NCI-H2227 treated with DMSO at 0.1 percent for 48 hours (cell line): ENCODE data around the gene MEF2A.
A peak's percentile ranks its signal among the peaks of the same experiment; 100 is the strongest.
"Not testable (repeated sequence)": the region's sequence is repeated elsewhere in the genome, so short reads cannot be mapped to it uniquely, and the experiment has no call there.

Experiments
- DNase-seq: peaks from one replicate; lab custom pipeline; 2025; lab: John Stamatoyannopoulos, UW

The MEF2A gene

DNA sequence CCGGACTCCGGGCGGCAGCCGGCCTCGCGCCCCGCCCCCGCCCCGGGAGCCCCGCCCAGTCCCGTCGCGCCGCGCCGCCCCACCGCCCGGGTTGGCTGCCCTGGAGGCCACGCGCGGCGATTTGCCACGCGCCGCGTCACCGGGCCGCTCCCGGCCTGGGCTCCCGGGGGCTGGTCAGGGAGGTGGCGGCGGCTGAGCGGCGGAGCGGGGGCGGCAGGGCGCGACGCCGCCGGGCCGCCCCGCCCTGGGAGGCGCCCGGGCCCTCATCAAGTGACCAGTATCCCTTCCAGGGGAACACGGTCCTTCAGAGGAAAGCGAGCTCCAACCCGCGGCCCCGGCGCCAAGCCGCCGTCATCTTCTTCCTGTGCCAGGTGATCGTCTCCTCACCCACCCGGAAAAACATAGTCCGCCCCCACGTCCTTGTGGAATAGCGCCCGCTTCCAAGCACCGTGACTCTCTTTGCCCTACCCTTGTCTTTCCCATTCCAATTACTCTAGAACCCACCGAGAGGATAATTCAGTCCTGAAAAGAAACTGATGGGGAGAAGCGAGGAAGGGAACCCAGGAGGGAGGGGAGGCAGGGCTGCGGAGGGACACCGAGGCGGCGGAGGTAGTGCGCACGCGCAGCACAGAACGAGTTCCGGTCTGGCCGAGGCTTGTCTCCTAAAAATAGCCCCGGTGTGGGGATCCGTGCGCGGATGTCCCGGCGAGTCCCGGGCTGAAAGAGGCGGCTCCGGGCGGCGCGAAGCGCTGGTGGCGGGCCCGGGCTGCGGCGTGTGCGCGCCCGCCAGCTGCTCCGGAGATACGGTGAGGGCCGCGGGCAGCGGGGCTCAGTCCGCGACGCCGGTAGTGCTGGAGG is at the start of gene MEF2A:
MEF2A (plus strand) TSS at position 686 of the 858 bp plus-strand sequence. CDS start 67,136 bp downstream, outside the sequence.
- peak; percentile 78 for DNase-seq

DNA sequence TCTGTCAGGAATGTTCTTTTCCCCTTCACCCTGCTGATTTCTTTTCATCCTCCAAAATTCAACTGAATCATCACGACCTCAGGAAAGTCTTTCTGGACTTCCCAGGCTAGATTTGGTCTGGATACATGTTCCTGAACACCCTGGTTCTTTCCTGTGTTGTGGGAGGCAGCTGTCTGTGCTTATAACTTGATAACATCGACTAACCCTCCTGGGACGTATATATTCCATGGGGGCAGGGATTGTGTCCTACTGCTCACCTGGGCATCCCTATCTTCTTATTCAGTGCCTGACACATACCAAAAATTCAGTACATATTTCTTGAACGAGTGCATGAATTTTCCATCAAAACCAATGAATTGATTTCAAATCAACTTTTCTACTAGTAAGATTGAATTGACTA is 47.6 kb upstream of the MEF2A start:
- no peak for DNase-seq

DNA sequence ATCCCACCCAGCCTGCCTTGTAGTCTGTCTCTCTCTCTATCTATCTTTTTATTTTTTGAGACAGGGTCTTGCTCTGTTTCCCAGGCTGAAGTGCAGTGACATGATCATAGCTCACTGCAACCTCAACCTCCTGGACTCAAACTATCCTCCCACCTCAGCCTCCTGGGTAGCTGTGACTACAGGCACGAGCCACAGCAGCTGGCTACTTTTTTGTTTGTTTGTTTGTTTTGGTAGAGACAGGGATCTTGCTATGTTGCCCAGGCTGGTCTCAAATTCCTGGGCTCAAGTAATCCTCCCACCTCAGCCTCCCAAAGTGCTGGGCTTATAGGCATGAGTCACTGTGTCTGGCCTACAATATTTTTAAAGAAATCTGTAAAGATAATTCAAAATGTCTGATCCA is 46.4 kb upstream of the MEF2A start:
- DNase-seq, result not testable (repeated sequence)

DNA sequence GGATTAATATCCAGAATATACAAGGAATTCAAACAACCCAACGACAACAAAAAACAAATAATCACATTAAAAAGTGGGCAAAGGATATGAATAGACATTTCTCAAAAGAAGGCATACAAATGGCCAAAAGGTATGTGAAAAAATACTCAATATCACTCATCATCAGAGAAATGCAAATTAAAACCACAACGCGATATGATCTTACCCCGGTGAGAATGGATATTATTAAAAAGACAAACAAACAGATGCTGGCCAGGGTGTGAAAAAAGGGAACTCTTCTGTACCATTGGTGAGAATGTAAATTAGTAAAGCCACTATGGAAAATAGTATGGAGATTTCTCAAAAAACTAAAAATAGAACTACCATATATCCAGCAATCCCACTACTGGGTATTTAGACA is 43.5 kb upstream of the MEF2A start:
- DNase-seq, result no peak

DNA sequence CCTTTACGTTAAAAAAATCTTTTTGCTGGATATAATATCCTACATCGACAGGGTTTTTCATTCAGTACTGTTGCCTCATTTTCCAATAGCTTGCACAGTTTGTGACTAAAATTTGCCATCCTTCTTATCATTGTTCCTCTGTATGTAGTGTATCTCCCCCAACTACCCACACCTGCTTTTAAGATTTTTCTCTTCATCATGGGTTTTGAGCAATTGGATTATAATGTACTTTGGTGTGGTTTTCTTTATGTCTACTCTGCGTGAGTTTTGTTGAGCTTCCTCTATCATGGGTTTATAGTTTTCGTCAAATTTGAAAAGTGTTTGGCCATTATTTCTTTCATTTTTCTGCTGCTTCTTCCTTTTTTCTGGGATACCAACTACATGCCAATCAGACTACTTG is 39.6 kb upstream of the MEF2A start:
- no peak for DNase-seq

DNA sequence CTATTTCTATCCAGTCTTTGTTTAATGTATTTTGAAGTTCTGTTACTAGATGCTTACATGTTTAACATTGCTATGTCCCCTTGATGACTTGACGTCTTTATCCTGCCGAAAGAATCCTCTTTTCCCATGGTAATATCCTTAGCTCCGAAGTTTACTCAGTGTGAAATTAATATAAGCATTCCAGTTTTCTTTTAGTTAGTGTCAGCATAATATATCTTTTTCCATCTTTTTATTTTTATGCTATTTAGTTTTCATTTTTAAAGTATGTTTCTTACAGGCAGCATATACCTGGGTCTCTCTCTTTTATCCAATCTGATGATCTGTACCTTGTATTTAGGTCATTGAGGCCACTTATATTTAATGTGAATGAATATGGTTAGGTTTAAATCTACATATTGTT is 39.1 kb upstream of the MEF2A start:
- DNase-seq, result no peak

DNA sequence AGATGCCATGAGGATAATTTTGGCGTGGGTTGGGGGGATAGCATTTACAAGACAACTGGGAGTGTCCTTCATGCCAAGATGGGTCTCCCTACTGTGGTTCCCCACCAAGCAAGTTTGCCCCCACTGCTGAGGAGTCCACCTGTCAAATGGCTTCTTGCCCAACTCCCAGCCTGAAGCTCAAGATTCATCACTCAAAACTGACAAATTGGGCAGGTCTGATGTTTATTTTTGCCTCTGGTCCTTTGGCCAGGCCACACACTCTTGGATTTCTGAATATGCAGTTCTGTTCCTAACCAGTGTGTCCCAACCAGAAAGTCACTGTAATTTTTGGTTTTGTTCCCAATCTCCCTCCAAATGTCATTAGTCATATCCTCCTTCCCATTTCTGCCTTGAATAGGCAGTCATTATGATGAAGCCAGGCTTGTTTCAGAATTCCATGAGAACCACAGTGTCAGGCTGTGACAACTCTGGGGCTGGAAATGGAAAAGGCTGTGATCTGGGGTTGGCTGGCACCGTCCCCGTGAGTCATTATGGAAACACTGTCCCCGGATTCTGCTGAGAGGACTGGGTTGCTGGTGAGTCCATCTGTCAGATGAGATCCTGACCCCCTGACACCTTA is 29.3 kb upstream of the MEF2A start:
- no peak for DNase-seq

DNA sequence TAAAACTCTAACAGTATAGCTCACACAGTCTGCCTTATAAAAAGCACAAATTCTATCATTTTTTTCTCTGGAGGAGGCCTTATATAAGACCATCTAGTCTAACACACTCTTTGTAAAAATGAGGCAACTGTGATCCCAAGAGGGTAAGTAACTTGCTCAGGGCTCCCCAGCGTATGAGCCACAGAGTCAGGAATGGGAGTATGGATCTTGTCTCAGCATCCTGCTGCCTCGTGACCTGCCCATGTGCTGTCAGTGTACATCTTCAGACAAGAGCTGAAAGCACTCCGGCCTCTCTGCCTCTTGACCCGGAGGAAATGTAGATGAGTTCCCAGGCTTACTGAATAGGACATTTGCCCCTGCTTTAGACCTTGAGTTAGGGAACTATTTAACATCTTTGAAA is 28.4 kb upstream of the MEF2A start:
- no peak for DNase-seq

DNA sequence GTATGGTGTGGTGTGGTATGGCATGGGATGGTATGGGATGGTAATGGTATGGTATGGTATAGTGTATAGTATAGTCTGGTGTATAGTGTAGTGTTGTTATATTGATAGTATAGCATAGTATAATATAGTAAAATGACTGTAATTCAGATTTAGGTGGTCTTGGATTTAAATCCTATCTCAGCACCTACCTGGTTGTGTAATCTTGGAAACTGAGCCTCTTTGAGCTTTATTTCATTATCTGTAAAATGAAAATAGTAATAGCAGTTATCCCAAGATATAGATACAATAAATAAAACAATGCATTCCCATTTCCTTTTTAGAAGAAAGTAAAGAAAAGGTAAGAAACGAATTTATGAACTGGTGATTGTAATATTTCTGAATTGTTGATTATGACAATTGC is 27.5 kb upstream of the MEF2A start:
- DNase-seq, result no peak

DNA sequence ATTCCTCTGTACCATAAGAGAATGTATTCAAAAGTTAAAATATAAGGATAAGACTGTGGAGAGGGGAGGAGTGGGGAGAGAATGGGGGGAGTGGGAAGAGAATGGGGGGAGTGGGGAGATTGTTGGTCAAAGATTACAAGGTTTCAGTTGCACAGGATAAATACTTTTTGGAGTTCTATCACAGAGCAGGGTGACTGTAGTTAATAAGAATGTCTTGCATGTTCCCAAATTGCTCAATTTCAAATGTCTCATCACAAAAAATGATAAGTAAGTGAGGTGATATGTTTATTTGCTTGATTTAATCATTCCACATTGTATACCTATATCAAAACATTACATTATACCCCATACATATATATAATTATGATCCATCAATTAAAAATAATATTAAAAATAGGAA is 23.0 kb upstream of the MEF2A start:
- no peak for DNase-seq

DNA sequence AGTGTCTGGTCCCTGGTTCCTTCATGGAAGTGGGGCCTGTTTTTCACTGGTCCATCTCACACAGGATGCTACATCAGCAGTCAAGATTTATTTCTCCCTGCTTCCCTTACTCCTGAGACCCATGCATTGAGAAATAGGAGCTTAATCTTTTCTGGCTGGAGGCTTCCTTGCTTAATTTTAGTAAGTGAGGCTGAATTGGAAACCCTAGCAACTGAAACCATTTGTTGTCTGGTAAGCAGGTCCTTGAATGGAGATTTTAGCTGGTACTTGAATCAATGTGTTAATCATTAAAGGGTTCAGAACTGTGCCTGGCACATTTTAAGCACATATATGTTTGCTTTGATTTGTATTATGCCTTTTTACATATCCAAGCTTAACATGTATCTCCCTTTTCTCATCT is 20.2 kb upstream of the MEF2A start:
- DNase-seq, result no peak

DNA sequence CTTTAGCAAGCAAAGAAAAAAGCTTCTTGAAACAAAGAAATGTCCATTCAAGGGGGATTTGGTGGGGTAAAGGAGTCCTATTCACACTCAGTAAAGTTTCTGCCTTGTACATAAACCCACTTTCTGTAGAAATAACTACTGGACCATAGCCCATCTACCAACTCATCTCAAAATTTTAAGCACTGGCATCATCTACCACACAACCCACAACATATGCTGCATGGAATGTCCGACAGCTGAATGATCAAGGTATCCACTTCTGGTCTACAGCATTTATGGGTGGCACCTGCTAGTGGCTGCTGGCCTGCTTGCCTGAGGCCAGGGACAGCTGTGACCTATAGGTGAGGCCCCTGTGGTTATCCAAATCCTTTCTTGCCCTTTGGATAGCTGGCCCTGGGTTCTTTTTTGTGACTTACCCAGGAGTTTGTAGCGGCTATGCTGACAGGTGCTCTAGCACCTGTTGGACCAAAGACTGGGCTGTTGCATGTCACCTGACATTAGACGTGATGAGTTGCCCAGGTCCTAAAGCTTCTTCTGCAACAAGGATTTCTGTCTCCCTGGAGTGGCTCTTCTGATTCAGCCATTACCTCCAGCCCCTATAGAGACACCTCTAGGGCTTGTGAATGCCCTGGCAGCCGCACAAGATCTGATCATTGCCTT is 19.2 kb upstream of the MEF2A start:
- no peak for DNase-seq

DNA sequence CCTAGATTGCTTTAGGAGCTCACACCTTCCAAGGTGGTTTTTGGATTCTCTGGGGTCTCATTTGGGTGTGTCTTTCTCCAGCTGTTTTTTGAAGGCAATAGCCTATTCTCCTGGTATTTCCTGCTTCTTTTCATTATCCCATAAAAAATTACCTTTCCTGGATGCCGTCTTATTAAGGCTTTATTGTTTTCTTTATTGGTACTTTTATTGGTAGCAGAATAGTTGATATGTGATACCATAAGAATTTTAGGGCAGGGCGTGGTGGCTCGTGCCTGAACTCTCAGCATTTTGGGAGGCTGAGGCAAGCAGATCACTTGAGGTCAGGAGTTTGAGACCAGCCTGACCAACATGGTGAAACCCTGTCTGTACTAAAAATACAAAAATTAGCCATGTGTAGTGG is 18.3 kb upstream of the MEF2A start:
- DNase-seq, result no peak

DNA sequence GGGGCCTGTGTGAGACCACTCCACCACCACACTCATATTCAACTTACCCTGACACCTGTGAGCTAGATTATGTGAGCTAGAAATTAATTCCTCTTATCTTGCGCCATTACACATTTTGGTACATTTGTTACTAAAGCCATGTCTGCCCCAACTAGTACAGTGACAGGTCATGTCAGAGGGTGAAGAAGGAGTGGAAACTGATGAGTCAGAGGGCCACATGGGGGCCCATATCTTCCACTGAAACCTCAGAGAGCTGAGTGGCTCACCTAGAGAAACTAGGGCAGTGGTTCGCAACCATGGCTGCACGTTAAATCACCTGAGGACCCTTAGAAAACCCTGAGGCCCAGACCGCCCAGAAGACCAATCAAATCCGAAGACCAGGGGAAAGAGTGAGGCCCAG is 15.7 kb upstream of the MEF2A start:
- no peak for DNase-seq

DNA sequence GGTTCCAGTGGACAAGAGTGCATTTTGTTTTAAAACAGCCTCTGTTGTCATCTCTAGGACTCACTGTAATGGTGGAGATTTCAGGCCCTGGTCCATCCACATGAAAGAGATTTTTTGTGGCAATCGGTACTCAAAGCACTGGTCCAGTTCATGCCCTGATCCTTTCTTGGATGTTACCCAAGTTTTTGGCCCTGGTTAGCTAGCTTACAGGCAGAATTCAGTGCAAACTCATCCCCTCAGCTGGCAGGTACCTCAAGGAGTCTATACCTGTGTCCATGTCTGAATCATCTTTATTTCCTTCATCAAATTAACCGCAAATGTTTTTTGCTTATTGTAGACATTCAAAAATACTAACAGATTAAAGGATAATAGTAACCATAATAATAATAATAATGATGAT is 13.7 kb upstream of the MEF2A start:
- DNase-seq, result no peak

DNA sequence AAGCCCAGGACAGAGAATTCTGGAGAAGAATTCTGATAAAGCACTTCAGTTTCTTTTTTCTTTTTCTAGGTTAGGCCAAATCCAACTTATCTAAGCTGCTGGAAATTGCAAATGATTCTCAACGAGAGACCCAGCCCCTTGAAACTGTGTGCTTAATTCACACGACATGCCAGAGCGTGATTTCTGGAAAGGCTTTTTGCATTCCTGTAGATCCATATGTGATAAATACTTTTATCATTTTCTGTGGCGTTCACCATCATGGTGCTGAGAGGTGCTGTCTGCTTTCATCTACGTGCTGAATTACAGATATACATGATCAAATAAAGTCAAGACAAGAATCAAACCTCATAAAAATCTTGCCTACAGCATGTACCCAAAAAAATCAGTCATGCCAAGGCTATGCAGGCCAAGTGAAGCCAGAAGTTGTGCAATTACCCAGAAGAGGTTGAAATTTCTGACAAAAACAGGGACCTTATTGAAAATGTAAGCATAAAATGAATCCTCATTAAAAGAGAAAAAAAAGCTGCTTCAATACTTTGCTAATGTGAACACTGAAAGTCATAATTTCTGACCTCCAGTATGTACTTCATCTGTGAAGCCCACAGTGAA is 10.8 kb upstream of the MEF2A start:
- no peak for DNase-seq

DNA sequence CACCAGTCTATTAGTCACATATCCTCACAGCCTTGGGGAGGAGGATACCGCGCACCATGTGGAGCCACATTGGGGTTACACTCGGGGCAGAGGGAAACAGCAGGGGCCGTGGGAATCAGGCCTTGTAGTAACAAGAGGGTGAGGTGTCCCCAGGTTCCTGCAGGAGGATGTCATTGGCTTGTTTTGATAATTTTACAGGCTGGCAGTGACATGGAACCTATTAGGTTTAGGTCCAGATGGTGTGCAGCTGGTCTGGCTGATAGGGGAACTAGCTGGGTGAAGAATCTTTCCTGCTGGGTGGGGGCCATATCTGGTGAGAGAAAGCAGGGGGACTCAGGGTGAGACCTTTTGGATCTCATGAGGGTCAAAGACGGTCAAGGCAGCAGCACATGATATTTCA is 9.8 kb upstream of the MEF2A start:
- DNase-seq, result no peak

DNA sequence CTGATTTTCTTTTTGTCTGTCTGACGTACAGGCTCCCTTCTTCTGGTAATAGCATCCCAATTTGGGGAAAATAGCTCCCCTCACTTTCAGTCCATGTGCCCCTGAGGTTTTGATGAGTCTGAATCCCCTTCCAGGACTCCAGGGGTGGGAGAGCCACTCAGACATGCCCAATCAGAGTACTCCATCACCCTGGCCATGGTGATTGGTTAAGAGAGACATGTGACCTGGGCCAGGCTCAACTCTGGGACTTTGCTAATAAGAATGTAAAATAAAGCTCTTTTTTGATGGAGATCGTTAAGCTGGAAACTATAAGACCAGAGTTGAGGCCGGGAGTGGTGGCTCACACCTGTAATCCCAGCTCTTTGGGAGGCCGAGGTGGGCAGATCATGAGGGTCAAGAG is 9.2 kb upstream of the MEF2A start:
- no peak for DNase-seq

DNA sequence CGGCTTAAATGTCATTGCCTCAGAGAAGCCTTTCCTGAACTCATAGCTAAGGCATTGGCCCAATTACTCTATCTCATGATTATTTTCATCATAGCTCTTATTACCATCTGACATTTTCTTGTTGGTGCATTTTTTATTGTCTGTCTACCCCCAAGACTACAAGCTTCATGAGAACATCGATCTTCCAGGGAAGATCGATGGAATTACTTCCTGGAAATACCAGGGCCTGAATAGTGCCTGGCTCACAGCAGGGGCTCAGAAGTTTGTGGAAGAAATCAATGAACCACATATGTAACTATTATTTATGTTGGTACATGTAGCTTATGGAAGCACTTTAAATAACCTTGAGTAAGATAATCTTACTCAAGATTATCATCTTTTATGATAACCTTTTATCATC is 7.7 kb upstream of the MEF2A start:
- DNase-seq, result no peak

DNA sequence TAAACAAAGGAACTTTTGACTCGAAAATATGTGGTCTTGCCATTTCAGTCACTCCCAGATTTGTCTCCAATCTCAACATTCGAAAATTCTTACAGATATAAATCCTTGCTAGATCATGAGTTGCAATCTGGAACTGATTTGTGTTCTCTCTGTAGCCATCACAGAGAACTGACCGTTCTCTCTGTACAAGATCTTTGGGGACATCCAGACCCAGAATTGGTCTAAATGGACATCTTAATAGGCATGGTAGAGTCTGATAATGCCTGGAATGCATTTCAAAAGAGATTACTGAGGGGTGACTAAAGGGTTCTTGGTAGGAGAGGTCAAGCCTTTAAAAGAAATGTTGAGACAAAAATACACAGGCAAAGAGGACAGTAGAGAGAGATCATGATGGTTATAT is 7.2 kb upstream of the MEF2A start:
- no peak for DNase-seq

DNA sequence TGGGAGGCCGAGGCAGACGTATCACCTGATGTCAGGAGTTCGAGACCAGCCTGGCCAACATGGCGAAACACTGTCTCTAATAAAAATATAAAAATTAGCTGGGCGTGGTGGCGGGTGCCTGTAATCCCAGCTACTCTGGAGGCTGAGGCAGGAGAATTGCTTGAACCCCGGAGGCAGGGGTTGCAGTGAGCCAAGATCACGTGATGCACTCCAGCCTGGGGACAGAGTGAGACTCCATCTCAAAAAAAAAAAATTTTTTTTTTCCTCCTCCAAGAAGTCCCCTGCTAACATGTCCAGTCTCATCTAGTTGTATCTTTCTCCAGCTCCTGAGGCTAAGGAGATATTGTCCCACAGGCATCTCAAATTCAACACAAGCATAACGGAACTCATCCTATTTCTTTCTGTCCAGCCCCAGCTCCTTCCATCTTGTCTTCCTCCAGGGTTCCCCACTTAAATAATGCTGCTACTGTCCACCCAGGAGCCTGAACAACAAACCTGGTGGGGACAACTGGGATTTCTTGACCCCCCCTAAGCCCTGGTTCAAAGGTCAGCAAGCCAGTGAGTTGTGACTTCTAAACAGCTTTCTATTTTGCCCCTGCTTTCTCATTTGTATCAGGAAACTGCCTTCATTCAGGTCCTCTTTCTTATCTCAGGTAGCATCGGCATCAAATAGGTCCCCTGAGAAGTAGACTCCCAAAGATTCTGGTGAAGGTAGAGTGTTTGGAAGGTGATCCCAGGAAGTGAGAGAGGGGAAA is 4.1 kb upstream of the MEF2A start:
- DNase-seq, result no peak

DNA sequence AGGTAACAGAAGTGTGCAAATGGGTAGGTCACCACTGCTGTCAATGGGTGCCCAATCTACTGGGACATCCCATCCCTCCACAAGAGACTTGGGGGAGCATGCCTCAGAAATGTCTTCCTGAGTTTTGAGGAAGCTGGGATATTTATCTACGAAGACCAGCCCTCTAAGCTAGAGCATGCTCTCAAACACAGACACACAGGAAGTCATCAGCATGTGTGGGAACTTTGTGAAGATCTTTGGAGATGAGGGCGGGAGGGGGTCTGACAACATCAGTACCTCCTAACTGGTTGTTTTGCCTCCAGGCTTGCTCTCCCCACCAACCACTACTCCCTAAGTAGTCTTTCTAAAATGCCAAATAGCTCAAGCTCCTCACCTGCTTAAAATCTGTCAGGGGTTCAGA is 3.5 kb upstream of the MEF2A start:
- no peak for DNase-seq
